Endothelial cell of umbilical vein (primary cell): ENCODE results near the gene DMXL1. TPM values are rescaled to one million over a fixed set of nuclear protein-coding genes. Genes with fewer than 3 reads are reported as not detected.

ENCODE experiments used
- BruUV-seq: library from RNA; stranded (reverse); fragments of 400-500 nt; replicated peaks from 2 replicates; lab custom pipeline; 2021; lab: Mats Ljungman, UMichigan
- CTCF ChIA-PET: fragments of 300-600, 350-600 bp; sonication (Branson Sonifier 250); formaldehyde crosslinking; loops from one replicate; lab custom pipeline; 2021; ENCODE audit warnings: antibody characterized with exemption, inconsistent platforms; lab: Charles Lee
- POLR2A ChIA-PET: fragments of 300-600, 350-600 bp; sonication (Branson Sonifier 250); formaldehyde crosslinking; loops from one replicate; lab custom pipeline; 2021; ENCODE audit warnings: antibody characterized with exemption, inconsistent platforms; lab: Charles Lee
- DNase-seq: peaks from one replicate; pipeline ENCODE4 v3.0.0-alpha.2; 2011; ENCODE audit warnings: low read depth, low spot score
- FAIRE-seq: peaks from 2 replicates; lab custom pipeline; 2011; peaks lifted over from hg19 to GRCh38; lab: Jason Lieb, UNC
- H2AFZ ChIP-seq: 2 replicates; pipeline ENCODE4 v1.6.0; 2012; ENCODE audit warnings: low read depth, low read length, control low read depth, inconsistent platforms
- H3K27ac ChIP-seq: 2 replicates; pipeline ENCODE4 v1.5.1; 2011; ENCODE audit warnings: low read depth, mild to moderate bottlenecking, control low read depth, low read length, moderate library complexity; ENCODE audit not compliant: insufficient read depth
- H3K27me3 ChIP-seq, 2 experiments: 2 replicates each; pipeline versions ENCODE4 v1.6.0 to v1.6.1; 2011; ENCODE audit warnings: low read length in 2 of 2, mixed read lengths in 1 of 2; ENCODE audit not compliant: control insufficient read depth in 2 of 2, insufficient read depth in 2 of 2
- H3K36me3 ChIP-seq, 2 experiments: 2 replicates in 1 of 2; 3 replicates in 1 of 2; pipeline ENCODE4 v1.5.1; 2011; ENCODE audit warnings: low read length in 2 of 2, mild to moderate bottlenecking in 1 of 2, moderate library complexity in 1 of 2; ENCODE audit not compliant: control insufficient read depth in 2 of 2, insufficient read depth in 2 of 2; ENCODE audit errors: extremely low read depth in 1 of 2
- H3K4me1 ChIP-seq: 3 replicates; pipeline ENCODE4 v1.5.1; 2011; ENCODE audit warnings: mild to moderate bottlenecking, low read length; ENCODE audit not compliant: control insufficient read depth, insufficient read depth; ENCODE audit errors: extremely low read depth
- H3K4me2 ChIP-seq: 2 replicates; pipeline ENCODE4 v1.6.1; 2011; ENCODE audit warnings: low read length, control low read depth, mixed read lengths; ENCODE audit not compliant: insufficient read depth
- H3K4me3 ChIP-seq, 3 experiments: fragments of 200-600 bp in 1 of 3; sonication (generic), shearing (Covaris generic) in 1 of 3; replicated peaks in 1 of 3; 2 replicates each; pipeline ENCODE4 v1.5.1; 2011 to 2016; ENCODE audit warnings: control low read depth in 3 of 3, low read length in 3 of 3, mild to moderate bottlenecking in 2 of 3, inconsistent platforms in 1 of 3, low read depth in 1 of 3, moderate library complexity in 1 of 3; ENCODE audit not compliant: insufficient read depth in 1 of 3
- H3K79me2 ChIP-seq: 2 replicates; pipeline ENCODE4 v1.6.0; 2012; ENCODE audit warnings: low read length, inconsistent platforms; ENCODE audit not compliant: control insufficient read depth, insufficient read depth
- H3K9ac ChIP-seq: replicated peaks from 2 replicates; pipeline ENCODE3; 2011; ENCODE audit warnings: low read length, control low read depth; ENCODE audit not compliant: insufficient read depth; ENCODE audit errors: extremely low read depth
- H3K9me1 ChIP-seq: replicated peaks from 3 replicates; pipeline ENCODE4 v1.6.0; 2011; ENCODE audit warnings: mild to moderate bottlenecking, low read length; ENCODE audit not compliant: control insufficient read depth, insufficient read depth; ENCODE audit errors: extremely low read depth
- H3K9me3 ChIP-seq: replicated peaks from 2 replicates; pipeline ENCODE4 v1.5.1; 2012; ENCODE audit warnings: low read length, inconsistent platforms; ENCODE audit not compliant: control insufficient read depth, insufficient read depth
- H4K20me1 ChIP-seq: replicated peaks from 2 replicates; pipeline ENCODE3; 2011; ENCODE audit warnings: mild to moderate bottlenecking, low read length; ENCODE audit not compliant: control insufficient read depth, insufficient read depth; ENCODE audit errors: extremely low read depth
- GATA2 ChIP-seq: IDR thresholded peaks from 2 replicates; pipeline ENCODE4 v1.7.0; 2011; ENCODE audit warnings: low read depth, mild to moderate bottlenecking, moderate library complexity, mixed read lengths, low read length; ENCODE audit not compliant: insufficient read length, insufficient read depth
- MYC ChIP-seq: IDR thresholded peaks from one replicate; pipeline ENCODE4 v1.6.1; 2011; ENCODE audit warnings: mild to moderate bottlenecking, low read depth, low read length
- dilution Hi-C: fragments of 300-500 bp; cut with MboI; formaldehyde crosslinking; loops from one replicate; pipeline ENCODE4 v1.15.0; 2019; ENCODE audit warnings: low sequenced_read_pairs; ENCODE audit not compliant: extremely low pct_ligation_motif_present
- intact Hi-C: fragments of 100-400 bp; cut with micrococcal nuclease; formaldehyde crosslinking; loops from one replicate; pipeline ENCODE4 v1.10.0; 2022
- polyA plus RNA-seq, 4 experiments: library from polyadenylated mRNA; depleted of rRNA in 3 of 4; stranded (reverse) in 3 of 4; unstranded in 1 of 4; fragments of >200 nt; gene quantifications; 2 replicates each; pipeline versions ENCODE4 v1.2.1 to v1.2.3, GENCODE V29; 2011 to 2012; ENCODE audit warnings: missing spikeins in 1 of 4
- total RNA-seq: library from RNA; stranded (reverse); gene quantifications from 2 replicates; pipeline ENCODE4 v1.2.3, GENCODE V29; 2021
- TF ChIP-seq, protein P1 (sequence below), 2 donors: IDR thresholded peaks; 1 replicate in 1 of 2; 2 replicates in 1 of 2; pipeline ENCODE4 v1.5.1; 2011; ENCODE audit warnings: low read length in 2 of 2, mild to moderate bottlenecking in 2 of 2, moderate library complexity in 2 of 2, control low read depth in 1 of 2, inconsistent platforms in 1 of 2, low read depth in 1 of 2; ENCODE audit not compliant: insufficient read depth in 1 of 2; ENCODE audit errors: extremely low read depth in 1 of 2

The DMXL1 gene
- total and polyA plus RNA-seq, 2 donors (not counting 3 experiments of a cell fraction or from before 2014, with no cell fraction given), result 5.4 to 24.7 TPM

DNA sequence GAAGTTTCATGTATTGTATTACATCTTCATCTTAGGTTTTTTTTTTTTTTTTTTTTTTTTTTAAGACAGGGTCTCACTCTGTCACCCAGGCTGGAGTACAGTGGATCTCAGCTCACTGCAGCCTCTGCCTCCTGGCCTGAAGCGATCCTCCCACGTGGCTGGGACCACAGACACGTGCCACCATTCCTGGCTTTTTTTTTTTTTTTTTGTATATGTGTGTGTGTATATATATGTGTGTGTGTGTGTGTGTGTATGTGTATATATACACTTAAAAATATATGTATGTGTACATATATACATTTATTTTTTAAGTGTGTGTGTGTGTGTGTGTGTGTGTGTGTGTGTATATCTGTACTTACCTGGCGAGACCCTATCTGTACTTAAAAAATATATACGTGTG is 6.6 kb downstream of the DMXL1 start:
- no peaks in the 10 kb centered on the region for H3K36me3 ChIP-seq

DNA sequence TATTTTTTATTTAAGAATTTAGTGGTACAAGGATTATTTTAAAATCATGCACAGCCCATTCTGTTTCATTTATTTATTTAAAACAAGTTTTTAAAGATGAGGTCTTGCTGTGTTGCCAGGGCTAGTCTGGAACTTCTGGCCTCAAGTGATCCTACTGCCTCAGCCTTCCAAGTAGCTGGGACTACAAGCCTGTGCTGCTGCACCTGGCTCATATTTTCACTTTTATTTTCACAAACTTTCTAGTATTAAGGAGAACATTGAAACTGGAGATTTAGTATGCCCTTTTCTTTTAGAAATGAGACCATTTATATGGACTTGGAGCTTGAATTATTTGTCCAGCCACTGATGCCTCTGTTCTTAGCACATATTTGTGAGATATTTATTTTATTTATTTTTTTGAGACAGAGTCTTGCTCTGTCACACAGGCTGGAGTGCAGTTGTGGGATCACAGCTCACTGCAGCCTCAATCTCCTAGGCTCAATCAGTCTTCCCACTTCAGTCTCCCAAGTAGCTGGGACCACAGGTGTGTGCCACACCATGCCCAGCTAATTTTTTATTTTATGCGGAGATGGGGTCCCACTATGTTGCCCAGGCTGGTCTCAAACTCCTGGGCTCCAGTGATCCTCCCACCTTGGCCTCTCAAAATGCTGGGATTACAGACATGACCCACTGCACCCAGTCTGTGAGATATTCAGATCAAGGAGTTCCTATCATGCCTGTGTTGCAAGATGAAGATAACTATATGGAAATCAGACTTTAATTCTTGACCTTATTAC is 7.4 kb downstream of the DMXL1 start:
- ChIA-PET POLR2A (no interaction called here), CTCF (interaction anchor here (1.0 kb wide), 1 partner anchor 90 kb away, joined by 3 read pairs; the partner anchor contains the start of gene DTWD2)
- BruUV-seq, result no TSS peak
- H3K4me3 ChIP-seq, result no peak overlapping the region
- intact Hi-C loops, result no loop called here
- no peaks in the 10 kb centered on the region for H3K27me3 ChIP-seq
- no peaks in the 10 kb centered on the region for H3K4me1 ChIP-seq
- no peak overlapping the region for H2AFZ ChIP-seq
- no peaks in the 10 kb centered on the region for H3K9me1 ChIP-seq
- FAIRE-seq, result no peak
- H3K9ac ChIP-seq, result no peak overlapping the region
- H3K36me3 ChIP-seq, result no peaks in the 10 kb centered on the region
- no peak overlapping the region for H3K27ac ChIP-seq
- H3K9me3 ChIP-seq, result no peaks in the 10 kb centered on the region
- peaks cover 30% of the 10 kb centered on the region for H3K79me2 ChIP-seq
- H3K4me2 ChIP-seq, result no peak overlapping the region
- no peak for DNase-seq
- no peak for TF ChIP-seq MYC
- dilution Hi-C loops, result no loop called here
- peaks cover 4% of the 10 kb centered on the region for H4K20me1 ChIP-seq

More for the DNA sequence above, 6.6 kb downstream of the DMXL1 start:
- H3K27ac ChIP-seq, result no peak overlapping the region
- H4K20me1 ChIP-seq, result peaks cover 4% of the 10 kb centered on the region
- H3K9me1 ChIP-seq, result no peaks in the 10 kb centered on the region
- TF ChIP-seq, protein P1, sequence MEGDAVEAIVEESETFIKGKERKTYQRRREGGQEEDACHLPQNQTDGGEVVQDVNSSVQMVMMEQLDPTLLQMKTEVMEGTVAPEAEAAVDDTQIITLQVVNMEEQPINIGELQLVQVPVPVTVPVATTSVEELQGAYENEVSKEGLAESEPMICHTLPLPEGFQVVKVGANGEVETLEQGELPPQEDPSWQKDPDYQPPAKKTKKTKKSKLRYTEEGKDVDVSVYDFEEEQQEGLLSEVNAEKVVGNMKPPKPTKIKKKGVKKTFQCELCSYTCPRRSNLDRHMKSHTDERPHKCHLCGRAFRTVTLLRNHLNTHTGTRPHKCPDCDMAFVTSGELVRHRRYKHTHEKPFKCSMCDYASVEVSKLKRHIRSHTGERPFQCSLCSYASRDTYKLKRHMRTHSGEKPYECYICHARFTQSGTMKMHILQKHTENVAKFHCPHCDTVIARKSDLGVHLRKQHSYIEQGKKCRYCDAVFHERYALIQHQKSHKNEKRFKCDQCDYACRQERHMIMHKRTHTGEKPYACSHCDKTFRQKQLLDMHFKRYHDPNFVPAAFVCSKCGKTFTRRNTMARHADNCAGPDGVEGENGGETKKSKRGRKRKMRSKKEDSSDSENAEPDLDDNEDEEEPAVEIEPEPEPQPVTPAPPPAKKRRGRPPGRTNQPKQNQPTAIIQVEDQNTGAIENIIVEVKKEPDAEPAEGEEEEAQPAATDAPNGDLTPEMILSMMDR (IDR thresholded peaks at IDR 0.05; ENCODE audit: extremely low read depth in 1 of 2, insufficient read depth in 1 of 2, low read depth in 1 of 2, low read length in 2 of 2), result no peak
- TF ChIP-seq GATA2 (no peak), MYC (no peak)
- H3K4me2 ChIP-seq, result no peak overlapping the region
- H3K79me2 ChIP-seq, result peaks cover 36% of the 10 kb centered on the region
- H3K4me3 ChIP-seq, result no peak overlapping the region
- H3K9ac ChIP-seq, result no peak overlapping the region
- no peak for FAIRE-seq
- intact Hi-C loops, result no loop called here
- no TSS peak for BruUV-seq
- ChIA-PET POLR2A (no interaction called here), CTCF (no interaction called here)
- H2AFZ ChIP-seq, result no peak overlapping the region
- H3K9me3 ChIP-seq, result no peaks in the 10 kb centered on the region
- no peak for DNase-seq
- no peaks in the 10 kb centered on the region for H3K4me1 ChIP-seq
- dilution Hi-C loops, result no loop called here
- H3K27me3 ChIP-seq, result no peaks in the 10 kb centered on the region
